Measurements from ENCODE around the gene TRIM14.

- TF ChIP-seq CTCF (IDR thresholded peaks at IDR 0.05) (no peak), POLR2A (IDR thresholded peaks at IDR 0.05) (no peak)
These were observed 87.9 kb downstream of the TRIM14 start for GRCh38 chr9:98031169-98031568.

Measured in ovary (tissue), 3 donors.